CD14-positive monocyte (primary cell): ENCODE measurements around the gene DYNC1I1. TPM values are rescaled to one million over a fixed set of nuclear protein-coding genes. Genes with fewer than 3 reads are reported as not detected.

Source experiments
- DNase-seq, 3 donors: peaks; one replicate each; pipeline ENCODE4 v3.0.0-alpha.2; 2011 to 2022
- H2AFZ ChIP-seq: 2 replicates; pipeline ENCODE4 v1.6.0; 2012; ENCODE audit warnings: mild to moderate bottlenecking, low read depth, low read length, inconsistent platforms; ENCODE audit not compliant: insufficient read depth, poor library complexity, severe bottlenecking
- H3K27ac ChIP-seq, 2 donors: 1 replicate in 1 of 2; 2 replicates in 1 of 2; pipeline ENCODE4 v1.5.1; 2012 to 2013; ENCODE audit warnings: low read length in 2 of 2, control low read depth in 1 of 2, inconsistent platforms in 1 of 2, low read depth in 1 of 2, mild to moderate bottlenecking in 1 of 2
- H3K27me3 ChIP-seq, 2 donors: one replicate each; pipeline versions ENCODE4 v1.6.0 to v1.6.1; 2011 to 2013; ENCODE audit warnings: low read length in 2 of 2; ENCODE audit not compliant: control insufficient read depth in 2 of 2, insufficient read depth in 2 of 2
- H3K36me3 ChIP-seq, 2 donors: replicated peaks in 1 of 2; 1 replicate in 1 of 2; 2 replicates in 1 of 2; pipeline versions ENCODE4 v1.5.1 to v1.6.1; 2012 to 2013; ENCODE audit warnings: low read length in 2 of 2, control low read depth in 1 of 2, inconsistent platforms in 1 of 2, mild to moderate bottlenecking in 1 of 2; ENCODE audit not compliant: insufficient read depth in 2 of 2, control insufficient read depth in 1 of 2
- H3K4me1 ChIP-seq, 2 donors: 1 replicate in 1 of 2; 2 replicates in 1 of 2; pipeline versions ENCODE4 v1.5.1 to v1.6.1; 2012 to 2013; ENCODE audit warnings: low read length in 2 of 2, control low read depth in 1 of 2, inconsistent platforms in 1 of 2, mild to moderate bottlenecking in 1 of 2, moderate library complexity in 1 of 2; ENCODE audit not compliant: insufficient read depth in 2 of 2, control insufficient read depth in 1 of 2
- H3K4me2 ChIP-seq: replicated peaks from 2 replicates; pipeline ENCODE3; 2012; ENCODE audit warnings: low read length, moderate library complexity, mild to moderate bottlenecking; ENCODE audit not compliant: poor library complexity, severe bottlenecking; ENCODE audit errors: extremely low read depth
- H3K4me3 ChIP-seq, 3 experiments: fragments of 200-600 bp in 1 of 3; sonication (generic) in 1 of 3; replicated peaks in 1 of 3; 1 replicate in 2 of 3; 2 replicates in 1 of 3; pipeline ENCODE4 v1.5.1; 2011 to 2013; ENCODE audit warnings: low read length in 3 of 3, mild to moderate bottlenecking in 3 of 3, control low read depth in 2 of 3, low read depth in 2 of 3, inconsistent platforms in 1 of 3, moderate library complexity in 1 of 3
- H3K79me2 ChIP-seq: 2 replicates; pipeline ENCODE4 v1.6.0; 2012; ENCODE audit warnings: mild to moderate bottlenecking, control low read depth, inconsistent platforms, low read length, moderate library complexity; ENCODE audit not compliant: insufficient read depth
- H3K9ac ChIP-seq: 2 replicates; pipeline ENCODE4 v1.6.0; 2017; ENCODE audit warnings: low read length, mild to moderate bottlenecking; ENCODE audit not compliant: insufficient read depth, poor library complexity, severe bottlenecking
- H3K9me3 ChIP-seq, 2 donors: replicated peaks in 1 of 2; 1 replicate in 1 of 2; 2 replicates in 1 of 2; pipeline versions ENCODE4 v1.5.1 to v1.6.1; 2012 to 2013; ENCODE audit warnings: low read length in 2 of 2, control low read depth in 1 of 2; ENCODE audit not compliant: control insufficient read depth in 1 of 2, insufficient read depth in 1 of 2
- H4K20me1 ChIP-seq: 2 replicates; pipeline ENCODE4 v1.6.0; 2012; ENCODE audit warnings: mild to moderate bottlenecking, low read length, control low read depth, moderate library complexity; ENCODE audit not compliant: insufficient read depth
- H3K27ac Mint-ChIP-seq, 7 donors: one replicate each; pipeline ENCODE4 v1.8.0; 2020; ENCODE audit warnings: mild to moderate bottlenecking in 7 of 7, mixed read lengths in 7 of 7, moderate library complexity in 6 of 7, inconsistent platforms in 2 of 7
- H3K27me3 Mint-ChIP-seq, 3 donors: one replicate each; pipeline ENCODE4 v1.8.0; 2021 to 2022; ENCODE audit warnings: low read depth in 3 of 3, mild to moderate bottlenecking in 3 of 3, mixed read lengths in 3 of 3, moderate library complexity in 3 of 3, inconsistent platforms in 1 of 3
- H3K36me3 Mint-ChIP-seq, 2 donors: one replicate each; pipeline ENCODE4 v1.8.0; 2020; ENCODE audit warnings: mixed read lengths in 2 of 2, inconsistent platforms in 1 of 2, mild to moderate bottlenecking in 1 of 2
- H3K4me1 Mint-ChIP-seq: one replicate; pipeline ENCODE4 v1.8.0; 2020; ENCODE audit warnings: mild to moderate bottlenecking, mixed read lengths
- H3K4me3 Mint-ChIP-seq, 2 donors: one replicate each; pipeline ENCODE4 v1.8.0; 2020; ENCODE audit warnings: mild to moderate bottlenecking in 2 of 2, mixed read lengths in 2 of 2, moderate library complexity in 1 of 2
- H3K9me3 Mint-ChIP-seq, 7 donors: one replicate each; pipeline ENCODE4 v1.8.0; 2020 to 2022; ENCODE audit warnings: mixed read lengths in 7 of 7, mild to moderate bottlenecking in 6 of 7, moderate library complexity in 6 of 7, inconsistent platforms in 2 of 7
- WGBS: methylation state at CpG from one replicate; pipeline ENCODE4 v1.1.5; 2013; ENCODE audit warnings: missing lambda C conversion rate; ENCODE audit not compliant: insufficient coverage; 5-methylcytosine and 5-hydroxymethylcytosine counted together
- intact Hi-C, 2 donors: fragments of 100-400 bp; cut with micrococcal nuclease; formaldehyde crosslinking; loops; one replicate each; pipeline versions ENCODE4 v1.15.0 to v1.15.1; 2023
- polyA plus RNA-seq, 3 donors: library from polyadenylated mRNA; depleted of rRNA in 1 of 3; unstranded in 2 of 3; stranded (reverse) in 1 of 3; fragments of 300-500 nt in 2 of 3; fragments of >200 nt in 1 of 3; fragmentation: Illumina TruSeq in 2 of 3; gene quantifications; 1 replicate in 2 of 3; 2 replicates in 1 of 3; pipeline ENCODE4 v1.2.3, GENCODE V29; 2012 to 2021
- TF ChIP-seq, protein P1 (sequence below): fragments of 200-600 bp; IDR thresholded peaks from one replicate; pipeline ENCODE4 v1.8.0; 2022; ENCODE audit warnings: antibody characterized with exemption, mild to moderate bottlenecking

The DYNC1I1 gene
- polyA plus RNA-seq, 3 donors = not detected

DNA sequence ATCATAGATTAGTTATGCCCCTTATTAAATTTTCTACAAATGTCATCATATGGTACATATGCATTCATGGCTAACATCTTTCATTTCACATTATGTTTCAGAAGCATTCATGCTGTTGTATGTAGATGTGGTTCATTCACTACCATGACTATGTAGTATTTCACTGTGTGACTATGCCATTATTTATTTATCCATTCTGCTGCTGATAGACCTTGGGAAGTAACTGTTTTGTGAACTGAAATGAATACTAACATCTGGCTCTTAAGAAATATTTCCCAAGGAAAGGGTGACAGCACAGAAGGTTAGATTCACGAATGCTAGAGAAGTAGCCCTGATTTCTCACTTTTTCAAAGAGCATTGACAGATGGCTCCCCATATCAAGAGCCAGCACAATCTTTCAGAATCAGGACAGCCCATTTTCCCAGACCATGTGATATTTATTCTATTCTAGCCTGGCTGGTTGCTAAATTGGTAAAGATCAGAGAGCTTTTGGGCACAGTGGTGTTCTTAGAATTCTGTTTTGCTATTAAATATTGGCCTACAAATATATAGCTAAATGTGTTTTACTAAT lies 157.4 kb downstream of the DYNC1I1 start:
- no peak overlapping the region for H2AFZ ChIP-seq
- WGBS = 100% methylated on average over 1 of the region's 1 CpG
- TF ChIP-seq, protein P1, sequence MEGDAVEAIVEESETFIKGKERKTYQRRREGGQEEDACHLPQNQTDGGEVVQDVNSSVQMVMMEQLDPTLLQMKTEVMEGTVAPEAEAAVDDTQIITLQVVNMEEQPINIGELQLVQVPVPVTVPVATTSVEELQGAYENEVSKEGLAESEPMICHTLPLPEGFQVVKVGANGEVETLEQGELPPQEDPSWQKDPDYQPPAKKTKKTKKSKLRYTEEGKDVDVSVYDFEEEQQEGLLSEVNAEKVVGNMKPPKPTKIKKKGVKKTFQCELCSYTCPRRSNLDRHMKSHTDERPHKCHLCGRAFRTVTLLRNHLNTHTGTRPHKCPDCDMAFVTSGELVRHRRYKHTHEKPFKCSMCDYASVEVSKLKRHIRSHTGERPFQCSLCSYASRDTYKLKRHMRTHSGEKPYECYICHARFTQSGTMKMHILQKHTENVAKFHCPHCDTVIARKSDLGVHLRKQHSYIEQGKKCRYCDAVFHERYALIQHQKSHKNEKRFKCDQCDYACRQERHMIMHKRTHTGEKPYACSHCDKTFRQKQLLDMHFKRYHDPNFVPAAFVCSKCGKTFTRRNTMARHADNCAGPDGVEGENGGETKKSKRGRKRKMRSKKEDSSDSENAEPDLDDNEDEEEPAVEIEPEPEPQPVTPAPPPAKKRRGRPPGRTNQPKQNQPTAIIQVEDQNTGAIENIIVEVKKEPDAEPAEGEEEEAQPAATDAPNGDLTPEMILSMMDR = no peak
- Mint-ChIP-seq H3K27ac (no peak overlapping the region), H3K36me3 (no peaks in the 10 kb centered on the region), H3K4me1 (no peaks in the 10 kb centered on the region), H3K4me3 (no peak overlapping the region), H3K27me3 (peaks cover 0 to 3% (median 1%) of the 10 kb centered on the region in 3 donors), H3K9me3 (no peaks in the 10 kb centered on the region)
- no peaks in the 10 kb centered on the region for H3K36me3 ChIP-seq
- H3K27ac ChIP-seq = no peak overlapping the region
- H3K4me1 ChIP-seq = no peaks in the 10 kb centered on the region
- H3K4me2 ChIP-seq = no peak overlapping the region
- H3K9me3 ChIP-seq = no peaks in the 10 kb centered on the region
- H3K27me3 ChIP-seq = no peaks in the 10 kb centered on the region
- no peak overlapping the region for H3K9ac ChIP-seq
- intact Hi-C loops = no loop called here
- H3K4me3 ChIP-seq = no peak overlapping the region
- DNase-seq = no peak
- H3K79me2 ChIP-seq = no peaks in the 10 kb centered on the region
- H4K20me1 ChIP-seq = no peaks in the 10 kb centered on the region

DNA sequence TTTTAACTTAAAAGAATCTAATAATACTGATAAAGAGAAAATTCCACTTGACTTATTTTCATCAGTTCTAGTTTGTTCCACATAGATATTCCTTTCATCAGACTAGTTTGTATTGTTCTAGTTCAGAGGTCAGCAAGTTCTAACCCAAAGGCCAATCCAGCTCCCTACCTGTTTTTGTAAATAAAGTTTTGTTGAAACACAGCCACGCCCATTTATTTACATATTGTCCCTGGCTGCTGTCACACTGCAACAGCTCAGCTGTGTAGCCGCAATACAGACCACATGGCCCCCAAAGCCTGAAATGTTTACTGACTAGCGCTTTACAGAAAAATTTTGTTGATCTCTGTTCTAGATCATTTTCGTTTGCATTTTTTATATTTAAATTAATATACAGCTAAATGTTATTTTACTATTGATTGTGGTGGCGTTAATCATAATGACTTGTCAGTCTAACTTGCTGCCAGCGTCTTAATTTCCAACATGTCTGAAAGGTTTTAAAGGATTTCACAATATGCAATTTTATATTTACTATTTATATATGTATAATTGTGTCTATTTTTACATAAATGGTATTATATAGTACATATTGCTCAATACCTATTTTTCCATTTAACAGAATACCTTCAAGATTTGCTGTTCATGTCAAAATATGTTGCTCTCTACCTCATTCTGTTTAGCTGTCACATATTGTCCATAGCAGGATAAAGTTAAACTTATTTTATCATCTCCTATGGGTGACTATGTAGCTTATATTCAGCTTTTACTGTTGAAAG lies 159.3 kb downstream of the DYNC1I1 start:
- Histone ChIP-seq H3K9ac (no peak overlapping the region), H3K9me3 (no peaks in the 10 kb centered on the region), H3K27me3 (no peaks in the 10 kb centered on the region), H3K36me3 (no peaks in the 10 kb centered on the region), H3K4me1 (no peaks in the 10 kb centered on the region), H3K4me2 (no peak overlapping the region), H3K27ac (no peak overlapping the region), H2AFZ (no peak overlapping the region), H3K4me3 (no peak overlapping the region), H3K79me2 (no peaks in the 10 kb centered on the region), H4K20me1 (no peaks in the 10 kb centered on the region)
- Mint-ChIP-seq H3K27me3 (peaks cover 0 to 3% (median 1%) of the 10 kb centered on the region in 3 donors), H3K9me3 (no peaks in the 10 kb centered on the region), H3K27ac (no peak overlapping the region), H3K4me1 (no peaks in the 10 kb centered on the region), H3K4me3 (no peak overlapping the region), H3K36me3 (no peaks in the 10 kb centered on the region)
- no CpG with 5 or more reads among the region's 6 CpGs for whole genome bisulfite sequencing
- intact Hi-C loops = no loop called here
- no peak for DNase-seq
- TF ChIP-seq, protein P1 = no peak
